Left ventricle myocardium inferior (tissue), 1 donor: ENCODE measurements around the gene SLC38A5. TPM values are rescaled to one million over a fixed set of nuclear protein-coding genes. Genes with fewer than 3 reads are reported as not detected.

Experiments used
- DNase-seq: peaks from one replicate; pipeline ENCODE4 v3.0.0-alpha.2; 2020
- H3K27ac ChIP-seq: fragments of 200-600 bp; replicated peaks from 2 replicates; pipeline ENCODE4 v1.8.0; 2021
- H3K27me3 ChIP-seq: fragments of 200-600 bp; 2 replicates; pipeline ENCODE4 v1.8.0; 2021; ENCODE audit warnings: low read depth
- H3K36me3 ChIP-seq: fragments of 200-600 bp; 2 replicates; pipeline ENCODE4 v1.8.0; 2021
- H3K4me1 ChIP-seq: fragments of 200-600 bp; 2 replicates; pipeline ENCODE4 v1.8.0; 2021
- H3K4me3 ChIP-seq: fragments of 200-600 bp; 2 replicates; pipeline ENCODE4 v1.8.0; 2021; ENCODE audit warnings: mild to moderate bottlenecking, moderate library complexity
- H3K9me3 ChIP-seq: fragments of 200-600 bp; replicated peaks from 2 replicates; pipeline ENCODE4 v1.8.0; 2021
- CTCF ChIP-seq: fragments of 200-600 bp; IDR thresholded peaks from 2 replicates; pipeline ENCODE4 v1.8.0; 2021; ENCODE audit warnings: antibody characterized with exemption, mild to moderate bottlenecking, borderline replicate concordance
- intact Hi-C: fragments of 100-400 bp; cut with micrococcal nuclease; formaldehyde crosslinking; loops from one replicate; pipeline ENCODE4 v1.11.0; 2022
- total RNA-seq: library from RNA; stranded (reverse); fragmentation: NEBNext Ultra II Directional; extraction: Animal tissue kit (Norgen Biotek cat#: 25700); gene quantifications from one replicate; pipeline ENCODE4 v1.2.1, GENCODE V29; 2021
- donor health status: DM: no; HTN: yes; CAD: no; lungs with severe emphysema.

SLC38A5 gene
- total RNA-seq, 1 donor from 2014 or later, result 0.71 TPM

DNA sequence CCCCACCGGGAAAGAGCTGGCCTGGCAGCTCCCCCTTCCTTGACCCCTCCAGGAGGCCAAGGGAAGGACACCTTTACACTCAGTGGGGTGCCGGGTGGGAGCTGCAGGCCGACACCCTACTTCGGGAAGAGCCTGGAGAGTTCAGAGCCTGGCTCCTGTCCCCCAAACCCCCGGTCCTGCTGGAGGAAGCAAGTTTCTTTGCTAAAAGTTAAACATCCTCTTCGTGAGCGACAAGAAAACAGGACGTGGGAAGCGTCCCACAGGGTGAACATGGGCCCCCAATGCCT, 3.6 kb upstream of the SLC38A5 start:
- Histone ChIP-seq H3K4me3 (no peak overlapping the region), H3K36me3 (no peaks in the 10 kb centered on the region), H3K27me3 (peaks cover 3% of the 10 kb centered on the region), H3K27ac (no peak overlapping the region), H3K9me3 (no peaks in the 10 kb centered on the region), H3K4me1 (peaks cover 21% of the 10 kb centered on the region)
- intact Hi-C loops, result no loop called here
- no peak for DNase-seq
- no peak for TF ChIP-seq CTCF

DNA sequence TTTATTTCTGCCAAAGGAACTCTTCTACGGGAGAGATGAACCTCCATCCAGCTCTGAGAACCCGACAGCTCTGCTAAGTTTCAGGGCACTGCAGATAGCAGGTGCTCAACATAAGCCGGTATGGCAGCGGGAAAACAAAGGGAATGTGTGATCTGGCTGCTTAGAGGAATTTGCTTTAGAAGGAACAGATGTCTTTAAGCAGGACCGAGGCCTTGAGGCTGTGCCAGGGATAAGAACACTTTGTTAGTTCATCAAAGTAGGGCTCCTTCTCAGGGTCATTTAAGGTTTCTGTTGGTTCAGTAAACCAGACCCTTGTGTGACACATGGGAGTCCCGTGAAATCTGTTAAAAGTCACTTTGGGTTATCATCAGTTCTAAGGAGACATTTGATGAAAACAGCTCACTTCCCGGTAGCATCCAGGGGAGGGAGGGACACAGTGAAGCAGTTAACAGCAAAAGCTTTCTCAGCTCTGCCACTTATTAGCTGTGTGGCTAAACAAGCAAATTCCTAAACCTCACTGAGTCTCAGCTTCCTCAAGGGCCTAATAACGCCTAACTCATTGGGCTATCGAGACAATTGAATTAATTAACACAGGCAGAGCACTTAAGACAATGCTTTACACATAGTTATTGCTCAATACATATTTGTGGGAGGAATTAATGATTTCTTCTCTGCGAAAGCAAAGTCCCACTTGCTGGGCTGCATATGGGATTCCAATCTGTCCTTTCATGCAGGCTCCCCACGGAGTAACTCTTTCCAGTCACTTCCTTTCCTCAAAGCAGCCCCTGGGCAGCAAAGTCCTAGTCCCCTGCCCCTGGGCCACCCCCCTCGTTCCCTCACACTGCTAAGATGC, 3.0 kb upstream of the SLC38A5 start:
- H3K4me1 ChIP-seq, result peaks cover 21% of the 10 kb centered on the region
- no peak for DNase-seq
- no peaks in the 10 kb centered on the region for H3K36me3 ChIP-seq
- no peak for TF ChIP-seq CTCF
- H3K27me3 ChIP-seq, result peaks cover 6% of the 10 kb centered on the region
- intact Hi-C loops, result no loop called here
- H3K27ac ChIP-seq, result no peak overlapping the region
- H3K4me3 ChIP-seq, result no peak overlapping the region
- no peaks in the 10 kb centered on the region for H3K9me3 ChIP-seq

- Histone ChIP-seq H3K9me3 (no peaks in the 10 kb centered on the region), H3K36me3 (no peaks in the 10 kb centered on the region), H3K27ac (no peak overlapping the region), H3K27me3 (peaks cover 12% of the 10 kb centered on the region), H3K4me3 (no peak overlapping the region), H3K4me1 (peaks cover 19% of the 10 kb centered on the region)
- no peak for TF ChIP-seq CTCF
- no peak for DNase-seq
- intact Hi-C loops, result no loop called here
Measured at GRCh38 chrX:48472225-48472624, 2.2 kb upstream of the SLC38A5 start.

DNA sequence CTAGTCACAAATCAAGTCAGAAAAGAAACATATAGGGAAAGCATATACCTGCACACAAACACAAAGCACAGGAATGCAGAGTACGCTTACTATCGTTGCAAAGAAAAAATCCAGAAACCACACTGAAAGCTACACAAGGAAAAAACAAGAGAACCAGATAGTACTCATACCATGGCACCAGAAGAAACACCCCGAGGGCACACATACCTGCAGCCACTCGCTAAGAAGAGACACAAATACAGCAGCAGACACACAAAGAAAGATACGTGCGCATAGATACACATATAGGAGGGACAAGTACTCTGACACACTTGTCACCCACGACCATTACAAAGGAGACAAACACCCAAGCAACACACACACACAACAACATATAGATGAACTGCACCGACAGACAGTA, 1.4 kb upstream of the SLC38A5 start:
- Histone ChIP-seq H3K27me3 (peaks cover 12% of the 10 kb centered on the region), H3K9me3 (no peaks in the 10 kb centered on the region), H3K27ac (no peak overlapping the region), H3K4me3 (no peak overlapping the region), H3K36me3 (no peaks in the 10 kb centered on the region), H3K4me1 (peaks cover 14% of the 10 kb centered on the region)
- no peak for DNase-seq
- intact Hi-C loops, result no loop called here
- no peak for TF ChIP-seq CTCF

- H3K36me3 ChIP-seq, result no peaks in the 10 kb centered on the region
- H3K27me3 ChIP-seq, result peaks cover 12% of the 10 kb centered on the region
- no peaks in the 10 kb centered on the region for H3K9me3 ChIP-seq
- no peak overlapping the region for H3K4me3 ChIP-seq
- H3K4me1 ChIP-seq, result peaks cover 11% of the 10 kb centered on the region
- no peak for TF ChIP-seq CTCF
- DNase-seq, result no peak
- H3K27ac ChIP-seq, result no peak overlapping the region
- intact Hi-C loops, result no loop called here
Measured at GRCh38 chrX:48470833-48471118, 716 bp upstream of the SLC38A5 start.
